Liver (tissue), 9 donors: ENCODE results near the gene CD79B. TPM values are rescaled to one million over a fixed set of nuclear protein-coding genes. Genes with fewer than 3 reads are reported as not detected.

Source experiments
- DNase-seq: peaks from one replicate; pipeline ENCODE4 v3.0.0-alpha.2; 2017; ENCODE audit warnings: low spot score
- H3K27ac ChIP-seq, 2 donors: one replicate each; pipeline ENCODE4 v1.7.0; 2013; ENCODE audit warnings: inconsistent platforms in 2 of 2, low read length in 2 of 2, control low read depth in 1 of 2, low read depth in 1 of 2, mild to moderate bottlenecking in 1 of 2
- H3K27me3 ChIP-seq, 4 donors: one replicate each; pipeline versions ENCODE4 v1.6.1 to v1.7.0; 2013; ENCODE audit warnings: low read length in 3 of 4, inconsistent platforms in 1 of 4, mild to moderate bottlenecking in 1 of 4, moderate library complexity in 1 of 4; ENCODE audit not compliant: control insufficient read depth in 4 of 4, insufficient read depth in 4 of 4
- H3K36me3 ChIP-seq, 4 donors: one replicate each; pipeline versions ENCODE4 v1.6.1 to v1.7.0; 2013; ENCODE audit warnings: low read length in 3 of 4, mild to moderate bottlenecking in 3 of 4, low read depth in 1 of 4, moderate library complexity in 1 of 4; ENCODE audit not compliant: control insufficient read depth in 4 of 4, insufficient read depth in 3 of 4
- H3K4me1 ChIP-seq, 4 donors: one replicate each; pipeline versions ENCODE4 v1.6.1 to v1.7.0; 2013; ENCODE audit warnings: low read length in 3 of 4, mild to moderate bottlenecking in 3 of 4, moderate library complexity in 1 of 4; ENCODE audit not compliant: control insufficient read depth in 4 of 4, insufficient read depth in 4 of 4
- H3K4me3 ChIP-seq, 3 donors: one replicate each; pipeline versions ENCODE4 v1.6.1 to v1.7.0; 2013; ENCODE audit warnings: low read length in 3 of 3, control low read depth in 1 of 3, low read depth in 1 of 3, mild to moderate bottlenecking in 1 of 3
- H3K9ac ChIP-seq, 2 donors: one replicate each; pipeline ENCODE4 v1.7.0; 2013; ENCODE audit warnings: low read length in 2 of 2, mild to moderate bottlenecking in 2 of 2, moderate library complexity in 2 of 2, control low read depth in 1 of 2, low read depth in 1 of 2
- H3K9me3 ChIP-seq, 4 donors: one replicate each; pipeline versions ENCODE4 v1.6.1 to v1.7.0; 2013; ENCODE audit warnings: low read length in 3 of 4; ENCODE audit not compliant: control insufficient read depth in 4 of 4
- FOXA1 ChIP-seq: IDR thresholded peaks from 2 replicates; pipeline ENCODE4 v1.6.1; 2016; ENCODE audit warnings: antibody characterized with exemption
- FOXA2 ChIP-seq: IDR thresholded peaks from 2 replicates; pipeline ENCODE4 v1.6.1; 2016; ENCODE audit warnings: antibody characterized with exemption
- GABPA ChIP-seq, 2 donors: IDR thresholded peaks in 1 of 2; conservative IDR thresholded peaks in 1 of 2; 2 replicates each; pipeline ENCODE4 v1.6.1; 2016; ENCODE audit warnings: antibody characterized with exemption in 2 of 2, mild to moderate bottlenecking in 1 of 2, moderate library complexity in 1 of 2
- HNF4A ChIP-seq, 2 donors: conservative IDR thresholded peaks; 2 replicates each; pipeline ENCODE4 v1.6.1; 2016; ENCODE audit warnings: antibody characterized with exemption in 2 of 2, mild to moderate bottlenecking in 2 of 2
- HNF4G ChIP-seq: IDR thresholded peaks from 2 replicates; pipeline ENCODE4 v1.6.1; 2016; ENCODE audit warnings: antibody characterized with exemption
- JUND ChIP-seq, 2 donors: IDR thresholded peaks; 2 replicates each; pipeline ENCODE4 v1.6.1; 2016; ENCODE audit warnings: antibody characterized with exemption in 2 of 2
- NR2F2 ChIP-seq: IDR thresholded peaks from 2 replicates; pipeline ENCODE4 v1.6.1; 2016; ENCODE audit warnings: antibody characterized with exemption
- RAD21 ChIP-seq, 2 donors: IDR thresholded peaks; 2 replicates each; pipeline ENCODE4 v1.6.1; 2016; ENCODE audit warnings: antibody characterized with exemption in 2 of 2, mild to moderate bottlenecking in 2 of 2
- RXRA ChIP-seq, 2 donors: IDR thresholded peaks; 2 replicates each; pipeline ENCODE4 v1.6.1; 2017 to 2018; ENCODE audit warnings: antibody characterized with exemption in 2 of 2, mild to moderate bottlenecking in 1 of 2
- TAF1 ChIP-seq: conservative IDR thresholded peaks from 2 replicates; pipeline ENCODE4 v1.6.1; 2016; ENCODE audit warnings: antibody characterized with exemption, mild to moderate bottlenecking
- WGBS: extraction: QIAGEN DNeasy Blood & Tissue Kit; methylation state at CpG from one replicate; pipeline ENCODE4 v1.1.7; 2013; 5-methylcytosine and 5-hydroxymethylcytosine counted together
- polyA plus RNA-seq, 2 donors: library from polyadenylated mRNA; stranded (reverse) in 1 of 2; unstranded in 1 of 2; fragments of 200-250 nt in 1 of 2; fragments of >200 nt in 1 of 2; fragmentation: Nextera tagmentation in 1 of 2; extraction: Ambion mirVana in 1 of 2; gene quantifications; one replicate each; pipeline versions ENCODE4 v1.2.1 to v1.2.3, GENCODE V29; 2013 to 2015
- total RNA-seq, 2 donors: library from RNA; depleted of rRNA; stranded (reverse); fragments of >200 nt; gene quantifications; one replicate each; pipeline ENCODE4 v1.2.3, GENCODE V29; 2014
- TF ChIP-seq, protein P1 (sequence below): fragments of 150-350 bp; IDR thresholded peaks from 2 replicates; pipeline ENCODE4 v1.5.1; 2017; ENCODE audit warnings: improper control_type of control experiment, low read depth, low read length; ENCODE audit not compliant: missing input control
- TF ChIP-seq, protein P2 (sequence below): IDR thresholded peaks from 2 replicates; pipeline ENCODE4 v1.6.1; 2016; ENCODE audit warnings: antibody characterized with exemption, mild to moderate bottlenecking
- TF ChIP-seq, protein P3 (sequence below): IDR thresholded peaks from 2 replicates; pipeline ENCODE4 v1.6.1; 2016; ENCODE audit warnings: antibody characterized with exemption
- TF ChIP-seq, protein P4 (sequence below): IDR thresholded peaks from 2 replicates; pipeline ENCODE4 v1.6.1; 2016; ENCODE audit warnings: antibody characterized with exemption
- donor health status: healthy.
- donor health status: healthy.
- donor health status: healthy.
- donor health status: healthy.
- donor health status: healthy.

CD79B gene
- total and polyA plus RNA-seq, 4 donors, result 1.3 to 6.5 (median 3.5) TPM

DNA sequence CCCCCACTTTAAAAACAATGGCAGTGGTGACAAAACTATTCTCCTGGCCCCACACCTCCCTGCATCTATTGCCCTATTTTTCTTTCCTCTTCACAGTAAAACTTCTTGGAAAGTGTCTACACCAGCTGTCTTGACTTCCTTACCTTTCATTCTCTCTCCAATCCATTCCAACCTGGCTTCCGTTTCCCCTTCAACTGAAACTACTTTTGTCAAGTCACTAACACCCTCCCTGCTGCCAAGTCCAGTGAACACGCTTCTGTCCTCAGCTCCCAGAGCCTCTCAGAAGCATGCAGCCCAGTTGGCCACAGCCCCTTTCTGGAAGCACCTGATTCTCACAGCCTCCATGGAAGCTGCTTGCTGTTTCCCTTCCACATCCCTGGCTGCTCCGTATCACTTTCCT lies 44.6 kb upstream of the CD79B start:
- Histone ChIP-seq H3K36me3 (no peaks in the 10 kb centered on the region), H3K27me3 (no peaks in the 10 kb centered on the region), H3K9ac (no peak overlapping the region), H3K27ac (no peak overlapping the region), H3K4me3 (no peak overlapping the region), H3K4me1 (peaks cover 0 to 3% (median 0%) of the 10 kb centered on the region in 4 donors), H3K9me3 (peaks cover 0 to 2% (median 0%) of the 10 kb centered on the region in 4 donors)
- 72% methylated on average over 3 of the region's 3 CpGs for WGBS
- no peak for TF ChIP-seq GABPA (IDR thresholded peaks at IDR 0.05 in 1 of 2, conservative IDR thresholded peaks at IDR 0.05 in 1 of 2)
- TF ChIP-seq NR2F2, result no peak
- TF ChIP-seq, protein P1, sequence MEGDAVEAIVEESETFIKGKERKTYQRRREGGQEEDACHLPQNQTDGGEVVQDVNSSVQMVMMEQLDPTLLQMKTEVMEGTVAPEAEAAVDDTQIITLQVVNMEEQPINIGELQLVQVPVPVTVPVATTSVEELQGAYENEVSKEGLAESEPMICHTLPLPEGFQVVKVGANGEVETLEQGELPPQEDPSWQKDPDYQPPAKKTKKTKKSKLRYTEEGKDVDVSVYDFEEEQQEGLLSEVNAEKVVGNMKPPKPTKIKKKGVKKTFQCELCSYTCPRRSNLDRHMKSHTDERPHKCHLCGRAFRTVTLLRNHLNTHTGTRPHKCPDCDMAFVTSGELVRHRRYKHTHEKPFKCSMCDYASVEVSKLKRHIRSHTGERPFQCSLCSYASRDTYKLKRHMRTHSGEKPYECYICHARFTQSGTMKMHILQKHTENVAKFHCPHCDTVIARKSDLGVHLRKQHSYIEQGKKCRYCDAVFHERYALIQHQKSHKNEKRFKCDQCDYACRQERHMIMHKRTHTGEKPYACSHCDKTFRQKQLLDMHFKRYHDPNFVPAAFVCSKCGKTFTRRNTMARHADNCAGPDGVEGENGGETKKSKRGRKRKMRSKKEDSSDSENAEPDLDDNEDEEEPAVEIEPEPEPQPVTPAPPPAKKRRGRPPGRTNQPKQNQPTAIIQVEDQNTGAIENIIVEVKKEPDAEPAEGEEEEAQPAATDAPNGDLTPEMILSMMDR, result no peak
- TF ChIP-seq, protein P2, sequence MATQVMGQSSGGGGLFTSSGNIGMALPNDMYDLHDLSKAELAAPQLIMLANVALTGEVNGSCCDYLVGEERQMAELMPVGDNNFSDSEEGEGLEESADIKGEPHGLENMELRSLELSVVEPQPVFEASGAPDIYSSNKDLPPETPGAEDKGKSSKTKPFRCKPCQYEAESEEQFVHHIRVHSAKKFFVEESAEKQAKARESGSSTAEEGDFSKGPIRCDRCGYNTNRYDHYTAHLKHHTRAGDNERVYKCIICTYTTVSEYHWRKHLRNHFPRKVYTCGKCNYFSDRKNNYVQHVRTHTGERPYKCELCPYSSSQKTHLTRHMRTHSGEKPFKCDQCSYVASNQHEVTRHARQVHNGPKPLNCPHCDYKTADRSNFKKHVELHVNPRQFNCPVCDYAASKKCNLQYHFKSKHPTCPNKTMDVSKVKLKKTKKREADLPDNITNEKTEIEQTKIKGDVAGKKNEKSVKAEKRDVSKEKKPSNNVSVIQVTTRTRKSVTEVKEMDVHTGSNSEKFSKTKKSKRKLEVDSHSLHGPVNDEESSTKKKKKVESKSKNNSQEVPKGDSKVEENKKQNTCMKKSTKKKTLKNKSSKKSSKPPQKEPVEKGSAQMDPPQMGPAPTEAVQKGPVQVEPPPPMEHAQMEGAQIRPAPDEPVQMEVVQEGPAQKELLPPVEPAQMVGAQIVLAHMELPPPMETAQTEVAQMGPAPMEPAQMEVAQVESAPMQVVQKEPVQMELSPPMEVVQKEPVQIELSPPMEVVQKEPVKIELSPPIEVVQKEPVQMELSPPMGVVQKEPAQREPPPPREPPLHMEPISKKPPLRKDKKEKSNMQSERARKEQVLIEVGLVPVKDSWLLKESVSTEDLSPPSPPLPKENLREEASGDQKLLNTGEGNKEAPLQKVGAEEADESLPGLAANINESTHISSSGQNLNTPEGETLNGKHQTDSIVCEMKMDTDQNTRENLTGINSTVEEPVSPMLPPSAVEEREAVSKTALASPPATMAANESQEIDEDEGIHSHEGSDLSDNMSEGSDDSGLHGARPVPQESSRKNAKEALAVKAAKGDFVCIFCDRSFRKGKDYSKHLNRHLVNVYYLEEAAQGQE, result no peak
- no peak for TF ChIP-seq RXRA (IDR thresholded peaks at IDR 0.05)
- TF ChIP-seq RAD21 (IDR thresholded peaks at IDR 0.05), result no peak
- TF ChIP-seq, protein P3, sequence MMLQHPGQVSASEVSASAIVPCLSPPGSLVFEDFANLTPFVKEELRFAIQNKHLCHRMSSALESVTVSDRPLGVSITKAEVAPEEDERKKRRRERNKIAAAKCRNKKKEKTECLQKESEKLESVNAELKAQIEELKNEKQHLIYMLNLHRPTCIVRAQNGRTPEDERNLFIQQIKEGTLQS, result no peak
- TF ChIP-seq HNF4G, result no peak
- TF ChIP-seq FOXA2, result no peak
- TF ChIP-seq, protein P4, sequence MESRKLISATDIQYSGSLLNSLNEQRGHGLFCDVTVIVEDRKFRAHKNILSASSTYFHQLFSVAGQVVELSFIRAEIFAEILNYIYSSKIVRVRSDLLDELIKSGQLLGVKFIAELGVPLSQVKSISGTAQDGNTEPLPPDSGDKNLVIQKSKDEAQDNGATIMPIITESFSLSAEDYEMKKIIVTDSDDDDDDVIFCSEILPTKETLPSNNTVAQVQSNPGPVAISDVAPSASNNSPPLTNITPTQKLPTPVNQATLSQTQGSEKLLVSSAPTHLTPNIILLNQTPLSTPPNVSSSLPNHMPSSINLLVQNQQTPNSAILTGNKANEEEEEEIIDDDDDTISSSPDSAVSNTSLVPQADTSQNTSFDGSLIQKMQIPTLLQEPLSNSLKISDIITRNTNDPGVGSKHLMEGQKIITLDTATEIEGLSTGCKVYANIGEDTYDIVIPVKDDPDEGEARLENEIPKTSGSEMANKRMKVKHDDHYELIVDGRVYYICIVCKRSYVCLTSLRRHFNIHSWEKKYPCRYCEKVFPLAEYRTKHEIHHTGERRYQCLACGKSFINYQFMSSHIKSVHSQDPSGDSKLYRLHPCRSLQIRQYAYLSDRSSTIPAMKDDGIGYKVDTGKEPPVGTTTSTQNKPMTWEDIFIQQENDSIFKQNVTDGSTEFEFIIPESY, result no peak
- TF ChIP-seq TAF1, result no peak
- no peak for TF ChIP-seq JUND (IDR thresholded peaks at IDR 0.05)
- no peak for DNase-seq

DNA sequence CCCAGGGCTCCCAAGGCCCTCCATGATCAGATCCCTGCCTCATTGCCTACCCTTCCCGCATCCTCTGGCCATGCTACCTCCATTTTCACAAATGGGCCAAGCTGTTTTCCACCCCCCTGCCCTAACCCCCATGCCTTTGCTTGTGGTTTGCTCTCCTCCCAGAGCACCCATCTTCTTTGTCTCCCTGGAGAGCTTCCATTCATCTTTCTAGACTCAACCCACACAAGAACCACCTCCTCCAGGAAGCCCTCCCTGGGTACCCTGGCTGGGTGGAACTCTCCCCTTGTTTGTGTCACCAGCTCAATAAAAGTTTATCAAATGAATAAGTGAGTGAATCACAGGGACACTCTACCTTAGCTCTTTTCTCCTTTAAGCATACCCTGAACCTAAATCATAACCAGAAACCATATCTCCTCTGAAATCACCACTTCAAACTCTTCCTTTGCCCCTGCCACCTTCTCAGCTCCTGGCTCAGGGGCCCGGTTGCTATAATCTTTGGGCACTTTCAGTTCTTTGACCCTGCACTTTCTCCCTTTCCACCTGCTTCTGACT lies 43.5 kb upstream of the CD79B start:
- TF ChIP-seq HNF4A (conservative IDR thresholded peaks at IDR 0.05), result no peak
- no peak for TF ChIP-seq GABPA (IDR thresholded peaks at IDR 0.05 in 1 of 2, conservative IDR thresholded peaks at IDR 0.05 in 1 of 2)
- TF ChIP-seq FOXA1, result no peak
- TF ChIP-seq, protein P3, result no peak
- TF ChIP-seq, protein P1, result no peak
- TF ChIP-seq, protein P4, result no peak
- no peak for DNase-seq
- H3K9me3 ChIP-seq, result no peaks in the 10 kb centered on the region
- H3K9ac ChIP-seq, result no peak overlapping the region
- H3K36me3 ChIP-seq, result no peaks in the 10 kb centered on the region
- no peak overlapping the region for H3K27ac ChIP-seq
- no peak overlapping the region for H3K4me3 ChIP-seq
- H3K27me3 ChIP-seq, result no peaks in the 10 kb centered on the region
- H3K4me1 ChIP-seq, result peaks cover 0 to 2% (median 0%) of the 10 kb centered on the region in 4 donors
- WGBS, result 76% methylated on average over 2 of the region's 2 CpGs
